Measurements from ENCODE around the gene ARL15. TPM values are rescaled to one million over a fixed set of nuclear protein-coding genes. Genes with fewer than 3 reads are reported as not detected.

ARL15 gene
- total RNA-seq, 1 donor from 2014 or later, result 74.4 TPM

DNA sequence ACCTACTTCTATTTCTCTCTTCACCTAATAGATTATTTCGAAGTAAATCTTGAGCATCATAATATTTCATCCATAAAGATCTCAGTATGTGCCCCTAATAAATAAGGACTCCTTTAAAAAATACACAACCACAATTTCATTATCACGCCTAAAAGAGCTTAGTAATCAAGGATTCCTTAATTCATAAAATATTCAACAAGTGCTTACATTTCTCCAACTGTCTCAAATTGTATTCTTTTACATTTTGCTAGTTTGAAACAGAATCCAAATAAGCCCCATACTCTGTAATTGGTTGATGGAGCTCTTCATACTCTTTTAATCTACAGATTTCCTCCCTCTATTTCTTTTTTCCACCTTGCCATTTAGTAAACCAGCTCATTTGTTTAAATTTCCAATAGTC is 432.4 kb downstream of the ARL15 start:
- TF ChIP-seq POLR2A (IDR thresholded peaks at IDR 0.05) (no peak), POLR2AphosphoS5 (IDR thresholded peaks at IDR 0.05; ENCODE audit: insufficient read depth in 1 of 2, low read depth in 1 of 2) (no peak)
- TF ChIP-seq, protein P1, sequence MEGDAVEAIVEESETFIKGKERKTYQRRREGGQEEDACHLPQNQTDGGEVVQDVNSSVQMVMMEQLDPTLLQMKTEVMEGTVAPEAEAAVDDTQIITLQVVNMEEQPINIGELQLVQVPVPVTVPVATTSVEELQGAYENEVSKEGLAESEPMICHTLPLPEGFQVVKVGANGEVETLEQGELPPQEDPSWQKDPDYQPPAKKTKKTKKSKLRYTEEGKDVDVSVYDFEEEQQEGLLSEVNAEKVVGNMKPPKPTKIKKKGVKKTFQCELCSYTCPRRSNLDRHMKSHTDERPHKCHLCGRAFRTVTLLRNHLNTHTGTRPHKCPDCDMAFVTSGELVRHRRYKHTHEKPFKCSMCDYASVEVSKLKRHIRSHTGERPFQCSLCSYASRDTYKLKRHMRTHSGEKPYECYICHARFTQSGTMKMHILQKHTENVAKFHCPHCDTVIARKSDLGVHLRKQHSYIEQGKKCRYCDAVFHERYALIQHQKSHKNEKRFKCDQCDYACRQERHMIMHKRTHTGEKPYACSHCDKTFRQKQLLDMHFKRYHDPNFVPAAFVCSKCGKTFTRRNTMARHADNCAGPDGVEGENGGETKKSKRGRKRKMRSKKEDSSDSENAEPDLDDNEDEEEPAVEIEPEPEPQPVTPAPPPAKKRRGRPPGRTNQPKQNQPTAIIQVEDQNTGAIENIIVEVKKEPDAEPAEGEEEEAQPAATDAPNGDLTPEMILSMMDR (IDR thresholded peaks at IDR 0.05), result no peak
- H3K4me1 ChIP-seq, result no peaks in the 10 kb centered on the region
- H3K9me3 ChIP-seq, result no peaks in the 10 kb centered on the region

DNA sequence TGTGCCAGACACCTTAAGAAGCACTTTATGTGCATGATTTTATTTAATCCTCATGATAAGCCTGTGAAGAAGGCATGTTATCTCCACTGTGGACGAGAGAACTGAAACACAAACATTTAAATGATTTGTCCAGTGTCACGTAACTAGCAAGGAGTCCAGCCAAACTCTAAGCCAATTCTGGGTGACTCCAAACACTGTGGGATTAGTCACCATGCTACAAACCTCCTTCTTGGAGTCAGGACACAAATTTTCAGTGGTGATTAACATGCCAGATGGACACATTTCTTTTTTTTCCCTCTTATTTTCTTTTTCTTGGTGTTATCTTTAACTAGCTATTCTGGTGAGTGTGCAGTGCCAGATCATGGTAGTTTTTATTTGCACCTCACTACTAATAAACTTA is 433.1 kb downstream of the ARL15 start:
- Histone ChIP-seq H3K4me1 (no peaks in the 10 kb centered on the region), H3K36me3 (no peaks in the 10 kb centered on the region), H3K9me3 (no peaks in the 10 kb centered on the region), H3K27ac (no peak overlapping the region), H3K27me3 (no peaks in the 10 kb centered on the region), H3K4me3 (no peak overlapping the region)
- TF ChIP-seq POLR2AphosphoS5 (IDR thresholded peaks at IDR 0.05; ENCODE audit: insufficient read depth in 1 of 2, low read depth in 1 of 2), result no peak
- TF ChIP-seq POLR2A (IDR thresholded peaks at IDR 0.05), result no peak
- TF ChIP-seq, protein P1 (IDR thresholded peaks at IDR 0.05), result no peak
- intact Hi-C loops (cut with DNase I), result no loop called here
- DNase-seq (ENCODE audit: extremely low spot score in 2 of 2), result no peak

More for the DNA sequence above, 432.4 kb downstream of the ARL15 start:
- no peak for DNase-seq (ENCODE audit: extremely low spot score in 2 of 2)
- Histone ChIP-seq H3K4me3 (no peak overlapping the region), H3K36me3 (no peaks in the 10 kb centered on the region), H3K27ac (no peak overlapping the region), H3K27me3 (no peaks in the 10 kb centered on the region)
- intact Hi-C loops (cut with DNase I), result no loop called here

DNA sequence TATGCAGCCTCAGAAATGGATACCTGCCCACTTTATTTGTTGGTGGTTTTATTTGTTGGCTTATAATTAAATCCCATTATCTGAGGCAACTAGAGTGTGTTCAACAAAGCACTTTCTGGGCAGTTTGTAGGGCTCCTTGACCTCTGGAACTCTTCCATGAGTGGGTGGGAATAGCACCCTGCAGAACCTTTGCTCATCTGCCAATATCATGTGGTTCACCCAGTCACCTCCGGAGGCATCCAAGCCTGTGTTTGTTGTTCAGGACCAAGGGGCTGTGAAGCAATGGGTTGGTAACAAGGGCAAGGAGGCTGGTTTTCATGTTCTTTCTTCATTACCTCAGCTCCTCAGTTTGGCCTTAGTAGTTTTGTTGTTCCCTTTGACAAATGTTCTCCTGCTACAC is 436.0 kb downstream of the ARL15 start:
- intact Hi-C loops (cut with DNase I), result no loop called here
- TF ChIP-seq, protein P1 (IDR thresholded peaks at IDR 0.05), result no peak
- TF ChIP-seq POLR2AphosphoS5 (IDR thresholded peaks at IDR 0.05; ENCODE audit: insufficient read depth in 1 of 2, low read depth in 1 of 2) (no peak), POLR2A (IDR thresholded peaks at IDR 0.05) (no peak)
- Histone ChIP-seq H3K27me3 (no peaks in the 10 kb centered on the region), H3K36me3 (no peaks in the 10 kb centered on the region), H3K27ac (no peak overlapping the region), H3K4me1 (no peaks in the 10 kb centered on the region), H3K9me3 (no peaks in the 10 kb centered on the region), H3K4me3 (no peak overlapping the region)
- DNase-seq (ENCODE audit: extremely low spot score in 2 of 2), result no peak

DNA sequence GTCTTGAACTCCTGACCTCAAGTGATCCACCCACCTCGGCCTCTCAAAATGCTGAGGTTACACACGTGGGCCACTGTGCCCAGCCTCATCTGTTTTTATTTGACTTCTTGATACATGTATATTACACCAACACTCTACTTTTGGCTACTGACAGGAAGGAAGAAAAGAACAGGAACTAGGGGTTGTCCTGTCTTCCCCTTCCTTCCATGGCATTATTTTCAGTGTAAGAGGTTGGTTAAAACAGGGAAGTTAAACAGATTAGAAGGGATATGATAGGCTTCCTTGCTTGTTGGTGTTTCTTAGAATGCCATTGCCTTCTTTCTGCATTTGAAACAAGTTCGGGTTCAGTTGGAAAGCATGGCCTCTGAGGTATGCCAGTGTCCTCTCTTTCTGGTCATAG is 437.1 kb downstream of the ARL15 start:
- Histone ChIP-seq H3K4me1 (no peaks in the 10 kb centered on the region), H3K36me3 (no peaks in the 10 kb centered on the region), H3K27ac (no peak overlapping the region), H3K9me3 (no peaks in the 10 kb centered on the region), H3K4me3 (no peak overlapping the region), H3K27me3 (no peaks in the 10 kb centered on the region)
- intact Hi-C loops (cut with DNase I), result no loop called here
- DNase-seq (ENCODE audit: extremely low spot score in 2 of 2), result no peak
- TF ChIP-seq POLR2A (IDR thresholded peaks at IDR 0.05) (no peak), POLR2AphosphoS5 (IDR thresholded peaks at IDR 0.05; ENCODE audit: insufficient read depth in 1 of 2, low read depth in 1 of 2) (no peak)
- TF ChIP-seq, protein P1 (IDR thresholded peaks at IDR 0.05), result no peak

- no peaks in the 10 kb centered on the region for H3K9me3 ChIP-seq
- H3K27me3 ChIP-seq, result no peaks in the 10 kb centered on the region
- no peaks in the 10 kb centered on the region for H3K36me3 ChIP-seq
- no peak for DNase-seq (ENCODE audit: extremely low spot score in 2 of 2)
- intact Hi-C loops (cut with DNase I), result no loop called here
- no peak overlapping the region for H3K4me3 ChIP-seq
- H3K27ac ChIP-seq, result no peak overlapping the region
- no peaks in the 10 kb centered on the region for H3K4me1 ChIP-seq
- TF ChIP-seq, protein P1 (IDR thresholded peaks at IDR 0.05), result no peak
- TF ChIP-seq POLR2A (IDR thresholded peaks at IDR 0.05), result no peak
- no peak for TF ChIP-seq POLR2AphosphoS5 (IDR thresholded peaks at IDR 0.05; ENCODE audit: insufficient read depth in 1 of 2, low read depth in 1 of 2)
Observed at GRCh38 chr5:53871775-53872174, 438.6 kb downstream of the ARL15 start.

Data from vagina (tissue), 2 donors.